ENCODE results near the gene KBTBD4.

Gene KBTBD4

GRCh38 chr11:47578524-47579494 is at the start of gene KBTBD4, which contains the start of gene NDUFS3:
KBTBD4 (minus strand) TSS chr11:47578970; CDS start chr11:47578951, 19 bp downstream.
NDUFS3 (plus strand) TSS chr11:47579074; CDS start chr11:47579092, 18 bp downstream.
- peak; percentile 93 for DNase-seq

GRCh38 chr11:47628026-47628425 is 49.3 kb upstream of the KBTBD4 start:
- DNase-seq, result no peak

GRCh38 chr11:47626234-47626633 is 47.5 kb upstream of the KBTBD4 start:
- DNase-seq, result no peak

GRCh38 chr11:47620836-47621378 is 42.1 kb upstream of the KBTBD4 start:
- no peak for DNase-seq

- no peak for DNase-seq
Measured at GRCh38 chr11:47617417-47617809, 38.6 kb upstream of the KBTBD4 start.

GRCh38 chr11:47616726-47617416 is 38.1 kb upstream of the KBTBD4 start:
- peak; percentile 37 for DNase-seq

- DNase-seq, result no peak
Measured at GRCh38 chr11:47615249-47615648, 36.5 kb upstream of the KBTBD4 start.

GRCh38 chr11:47611348-47611794 is 32.6 kb upstream of the KBTBD4 start:
- no peak for DNase-seq

GRCh38 chr11:47609675-47610074 is 30.9 kb upstream of the KBTBD4 start:
- no peak for DNase-seq

- DNase-seq, result no peak
Measured at GRCh38 chr11:47607380-47607779, 28.6 kb upstream of the KBTBD4 start.

GRCh38 chr11:47606731-47607130 is 28.0 kb upstream of the KBTBD4 start:
- DNase-seq, result no peak

- DNase-seq, result no peak
Measured at GRCh38 chr11:47605921-47606320, 27.2 kb upstream of the KBTBD4 start.

- no peak for DNase-seq
Measured at GRCh38 chr11:47603295-47603694, 24.5 kb upstream of the KBTBD4 start.

- no peak for DNase-seq
Measured at GRCh38 chr11:47599902-47600301, 21.1 kb upstream of the KBTBD4 start.

GRCh38 chr11:47595967-47596366 is 17.2 kb upstream of the KBTBD4 start:
- no peak for DNase-seq

- no peak for DNase-seq
Measured at GRCh38 chr11:47595029-47595428, 16.3 kb upstream of the KBTBD4 start.

GRCh38 chr11:47593934-47594855 is 15.4 kb upstream of the KBTBD4 start, which contains the start of gene C1QTNF4:
C1QTNF4 (minus strand) TSS chr11:47594411; CDS start chr11:47590810, 3,601 bp downstream.
- peak; percentile 20 for DNase-seq

GRCh38 chr11:47593492-47593933 is 14.7 kb upstream of the KBTBD4 start:
- DNase-seq, result no peak

- no peak for DNase-seq
Measured at GRCh38 chr11:47592970-47593369, 14.2 kb upstream of the KBTBD4 start.

- DNase-seq, result no peak
Measured at GRCh38 chr11:47592251-47592650, 13.5 kb upstream of the KBTBD4 start.

GRCh38 chr11:47591764-47592163 is 13.0 kb upstream of the KBTBD4 start:
- DNase-seq, result no peak

Measured in NCI-H1092 treated with DMSO at 0.1 percent for 48 hours (cell line).